AML-193 (cell line): ENCODE measurements around the gene C1QTNF6.

ENCODE experiments used
- DNase-seq, 2 experiments: peaks; one replicate each; lab custom pipeline; 2025; lab: John Stamatoyannopoulos, UW

The C1QTNF6 gene

DNA sequence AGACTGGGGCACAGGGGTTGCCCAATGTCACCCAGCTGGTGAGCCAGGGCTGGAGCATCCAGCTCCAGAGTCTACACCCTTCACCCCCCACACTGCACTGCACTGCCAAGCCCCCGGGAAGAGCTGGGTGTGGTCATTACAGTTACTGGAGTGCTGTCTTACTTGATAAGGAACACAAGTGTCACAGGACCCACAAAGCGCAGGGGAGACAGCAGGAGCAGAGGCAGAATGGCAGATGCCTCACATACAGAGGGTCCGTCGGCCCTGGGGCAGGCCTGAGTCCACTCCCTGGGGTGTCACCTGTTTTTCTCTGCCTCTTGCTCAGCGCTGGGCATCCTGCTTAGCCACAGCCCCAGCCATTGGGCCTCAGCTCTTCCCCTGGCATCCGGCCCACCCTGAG lies 46.1 kb downstream of the C1QTNF6 start:
- DNase-seq: no peak

- DNase-seq: no peak
Observed at GRCh38 chr22:37141476-37141875, 46.6 kb downstream of the C1QTNF6 start.

GRCh38 chr22:37140686-37141323 lies 47.2 kb downstream of the C1QTNF6 start:
- DNase-seq: no peak

DNA sequence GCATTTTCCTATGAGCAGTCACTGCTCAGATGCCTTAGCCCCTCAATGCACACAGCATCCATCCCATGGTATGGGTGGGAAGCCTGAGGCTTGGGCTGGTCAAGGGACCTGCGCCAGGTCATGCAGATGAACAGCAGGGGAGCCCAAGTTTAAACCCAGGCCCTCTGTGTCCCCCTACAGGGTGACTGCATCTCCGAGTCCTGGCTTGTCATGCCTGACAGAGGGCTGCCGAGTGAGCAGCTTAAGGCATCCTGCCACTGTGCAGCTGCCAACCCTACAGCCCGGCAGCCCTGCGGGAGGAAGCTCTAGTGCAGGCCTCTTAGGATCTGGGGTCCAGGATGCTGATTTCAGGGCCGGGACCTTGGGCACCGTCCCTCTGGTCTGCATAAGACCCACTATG lies 48.3 kb downstream of the C1QTNF6 start:
- no peak for DNase-seq

- DNase-seq: no peak
Observed at GRCh38 chr22:37138849-37139561, 49.0 kb downstream of the C1QTNF6 start.

- DNase-seq: no peak
Observed at GRCh38 chr22:37137903-37138665, 50.0 kb downstream of the C1QTNF6 start.

GRCh38 chr22:37137131-37137530 lies 50.9 kb downstream of the C1QTNF6 start:
- no peak for DNase-seq

DNA sequence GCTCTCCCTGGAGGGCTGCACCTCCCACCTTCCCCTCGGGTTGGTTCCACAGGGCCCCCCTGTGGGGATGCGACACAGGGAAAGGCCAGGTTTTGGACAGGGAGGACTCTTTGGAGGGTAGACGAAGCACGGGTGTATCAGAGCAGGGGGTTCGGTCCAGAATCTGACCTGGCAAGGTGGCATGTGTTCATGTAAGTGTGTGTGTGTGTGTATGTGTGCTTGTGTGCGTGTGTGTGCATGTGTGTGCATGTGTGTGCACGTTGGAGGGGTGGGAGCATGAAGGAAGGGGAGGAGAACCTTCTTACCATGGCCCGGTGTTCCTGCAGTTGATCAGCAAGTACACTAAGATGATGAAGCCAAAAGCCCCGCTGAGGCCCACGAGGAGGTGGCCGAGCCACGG lies 53.0 kb downstream of the C1QTNF6 start:
- DNase-seq: no peak

DNA sequence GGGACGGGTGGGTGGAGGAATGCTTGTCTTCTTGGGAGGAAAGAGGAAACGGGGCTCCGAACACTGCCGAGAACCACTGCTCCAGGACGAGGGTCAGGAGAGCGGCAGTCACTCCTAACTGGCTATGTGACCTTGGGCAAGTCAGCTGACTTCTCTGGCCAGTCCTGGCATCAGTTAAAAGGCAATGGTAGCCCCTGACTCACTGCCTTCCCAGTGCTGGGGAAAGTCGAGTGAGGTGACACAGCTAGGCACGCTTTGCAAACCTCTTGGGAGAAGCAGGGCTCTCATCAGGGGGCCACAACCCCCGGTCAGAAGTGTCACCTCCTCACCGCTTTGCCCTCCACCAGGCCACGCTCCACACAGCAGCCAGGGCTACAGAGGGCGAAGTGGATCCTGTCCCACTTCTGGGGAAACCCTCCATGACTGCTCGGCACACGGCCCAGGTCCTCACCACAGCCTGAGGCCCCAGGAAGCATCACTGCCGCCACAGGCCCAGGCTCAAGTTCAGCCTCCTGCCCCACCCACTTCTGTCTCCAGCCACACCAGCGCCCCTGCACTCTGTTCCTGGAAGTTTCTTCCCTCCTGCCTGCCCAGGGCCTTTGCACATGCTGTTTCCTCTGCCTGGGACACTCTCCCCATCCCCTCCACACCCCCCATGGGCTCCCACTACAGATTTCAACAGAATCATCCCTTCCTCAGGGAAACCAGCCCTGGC lies 54.6 kb downstream of the C1QTNF6 start:
- DNase-seq: no peak

- no peak for DNase-seq
Observed at GRCh38 chr22:37132773-37133172, 55.3 kb downstream of the C1QTNF6 start.
